Panc1 (cell line): ENCODE results near the gene SLC22A12. TPM values are rescaled to one million over a fixed set of nuclear protein-coding genes. Genes with fewer than 3 reads are reported as not detected.
"Not testable (repeated sequence)": the region's sequence is repeated elsewhere in the genome, so short reads cannot be mapped to it uniquely, and the experiment has no call there.

Experiments
- ATAC-seq: fragments of 200-7000 bp; cut with Tn5 transposase; 2 replicates; pipeline ENCODE4 v1.9.1; 2020; ENCODE audit warnings: mild to moderate bottlenecking, moderate library complexity
- BruUV-seq: library from RNA; stranded (reverse); fragments of 400-500 nt; replicated peaks from 2 replicates; lab custom pipeline; 2021; lab: Mats Ljungman, UMichigan
- CTCF ChIA-PET: fragments of 300-600 bp; sonication (Branson Sonifier 250); formaldehyde crosslinking; loops from one replicate; lab custom pipeline; 2022; ENCODE audit warnings: antibody characterized with exemption; lab: Charles Lee
- POLR2A ChIA-PET: fragments of 300-600 bp; sonication (Branson Sonifier 250); formaldehyde crosslinking; loops from one replicate; lab custom pipeline; 2022; ENCODE audit warnings: antibody characterized with exemption; lab: Charles Lee
- DNase-seq: peaks from one replicate; pipeline ENCODE4 v3.0.0-alpha.2; 2010; ENCODE audit warnings: low read depth, low spot score
- H3K27ac ChIP-seq: 2 replicates; pipeline ENCODE4 v1.5.1; 2011; ENCODE audit warnings: mild to moderate bottlenecking, low read length, inconsistent platforms
- H3K27me3 ChIP-seq: fragments of 200-500 bp; sonication (Bioruptor generic); 2 replicates; pipeline ENCODE4 v1.6.0; 2014; ENCODE audit warnings: low read length, inconsistent platforms; ENCODE audit not compliant: control insufficient read depth, insufficient read depth
- H3K36me3 ChIP-seq: fragments of 200-500 bp; sonication (Bioruptor generic); 2 replicates; pipeline ENCODE4 v1.5.1; 2014; ENCODE audit warnings: inconsistent platforms, mild to moderate bottlenecking, low read length, moderate library complexity; ENCODE audit not compliant: control insufficient read depth, insufficient read depth
- H3K4me1 ChIP-seq: 2 replicates; pipeline ENCODE4 v1.5.1; 2011; ENCODE audit warnings: inconsistent platforms, mild to moderate bottlenecking, low read length, moderate library complexity; ENCODE audit not compliant: control insufficient read depth, insufficient read depth
- H3K4me3 ChIP-seq, 2 experiments: 2 replicates each; pipeline ENCODE4 v1.5.1; 2011 to 2012; ENCODE audit warnings: low read depth in 2 of 2, low read length in 2 of 2, mild to moderate bottlenecking in 2 of 2, inconsistent platforms in 1 of 2, moderate library complexity in 1 of 2
- H3K9me3 ChIP-seq: fragments of 200-500 bp; sonication (Bioruptor generic); 2 replicates; pipeline ENCODE4 v1.5.1; 2014; ENCODE audit warnings: low read depth, mild to moderate bottlenecking, inconsistent platforms, low read length, moderate library complexity; ENCODE audit not compliant: control insufficient read depth, insufficient read depth
- POLR2AphosphoS5 ChIP-seq: IDR thresholded peaks from 2 replicates; pipeline ENCODE4 v1.6.1; 2012; ENCODE audit warnings: mild to moderate bottlenecking, low read depth, low read length, moderate library complexity
- SIN3A ChIP-seq: IDR thresholded peaks from 2 replicates; pipeline ENCODE4 v1.6.1; 2012; ENCODE audit warnings: low read depth, mild to moderate bottlenecking, low read length, moderate library complexity, borderline replicate concordance; ENCODE audit not compliant: insufficient read depth
- TCF7L2 ChIP-seq: IDR thresholded peaks from 2 replicates; pipeline ENCODE4 v1.6.1; 2011; ENCODE audit warnings: mild to moderate bottlenecking, low read depth, low read length, inconsistent platforms
- in situ Hi-C: cut with HindIII; loops from 2 replicates; pipeline ENCODE4 v1.10.0; 2016; ENCODE audit warnings: low sequenced_read_pairs, low pct_unique_long_range_greater_than_20kb
- intact Hi-C: fragments of 100-400 bp; cut with micrococcal nuclease; formaldehyde crosslinking; loops from one replicate; pipeline ENCODE4 v1.10.0; 2022; ENCODE audit not compliant: unreplicated experiment
- total RNA-seq: library from RNA; stranded (reverse); gene quantifications from one replicate; pipeline ENCODE4 v1.2.1, GENCODE V29; 2021; ENCODE audit not compliant: unreplicated experiment
- TF ChIP-seq, protein P1 (sequence below): fragments of 450-650 bp; IDR thresholded peaks from 2 replicates; pipeline ENCODE4 v1.5.1; 2017; ENCODE audit warnings: mild to moderate bottlenecking
- TF ChIP-seq, protein P2 (sequence below), 2 experiments: IDR thresholded peaks; 2 replicates each; pipeline ENCODE4 v1.6.1; 2011 to 2012; ENCODE audit warnings: low read depth in 2 of 2, control low read depth in 1 of 2, low read length in 1 of 2, mild to moderate bottlenecking in 1 of 2, moderate library complexity in 1 of 2; ENCODE audit not compliant: insufficient read depth in 1 of 2

Gene SLC22A12
- total RNA-seq, 1 experiment from 2014 or later, result not detected

DNA sequence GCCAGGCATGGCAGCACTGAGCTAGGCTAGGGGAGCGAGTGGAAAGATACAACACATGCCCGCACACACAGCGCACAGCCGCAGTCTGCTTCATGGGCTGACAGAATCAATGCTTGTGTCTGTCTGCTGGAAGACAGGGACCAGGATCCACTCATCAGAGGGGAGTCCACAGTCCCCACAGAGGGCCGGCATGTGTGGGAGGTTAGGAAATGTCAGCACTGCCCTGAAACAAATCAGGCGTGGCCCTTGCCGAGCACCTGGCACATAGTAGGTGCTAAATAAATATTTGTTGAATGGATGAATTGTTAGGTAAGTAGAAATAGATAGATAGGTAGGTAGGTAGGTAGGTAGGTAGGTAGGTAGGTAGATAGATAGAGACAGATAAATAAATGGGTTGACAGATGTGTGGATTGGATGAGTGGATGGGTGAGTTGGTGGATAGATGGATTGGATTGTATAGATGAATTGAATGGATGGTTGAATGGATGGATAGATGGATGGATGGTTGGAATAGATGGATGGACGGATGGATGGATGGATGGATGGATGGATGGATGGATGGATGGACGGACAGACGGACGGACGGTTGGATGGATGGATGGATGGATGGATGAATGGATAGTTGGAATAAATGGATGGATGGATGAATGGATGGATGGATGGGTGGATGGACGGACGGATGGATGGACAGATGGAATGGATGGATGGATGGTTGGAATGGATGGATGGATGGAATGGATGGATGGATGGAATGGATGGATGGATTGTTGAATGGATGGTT lies 3.3 kb downstream of the SLC22A12 start:
- POLR2A ChIA-PET, result no interaction called here

DNA sequence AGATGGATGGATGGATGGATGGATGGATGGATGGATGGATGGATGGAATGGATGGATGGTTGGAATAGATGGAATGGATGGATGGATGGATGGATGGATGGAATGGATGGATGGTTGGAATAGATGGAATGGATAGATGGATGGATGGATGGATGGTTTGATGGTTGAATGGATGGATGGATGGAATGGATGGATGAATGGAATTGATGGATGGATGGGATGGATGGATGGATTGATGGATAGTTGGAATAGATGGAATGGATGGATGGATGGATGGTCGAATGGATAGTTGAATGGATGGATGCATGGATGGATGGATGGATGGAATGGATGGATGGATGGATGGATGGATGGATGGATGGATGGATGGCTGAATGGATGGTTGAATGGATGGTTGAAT lies 4.9 kb downstream of the SLC22A12 start:
- H3K27me3 ChIP-seq, DNase-seq, POLR2A ChIA-PET, H3K4me3 ChIP-seq, H3K9me3 ChIP-seq, BruUV-seq, intact Hi-C loops, in situ Hi-C loops, H3K36me3 ChIP-seq, CTCF ChIA-PET, H3K27ac ChIP-seq, H3K4me1 ChIP-seq, ATAC-seq: not testable (repeated sequence)

More for the DNA sequence above, 3.3 kb downstream of the SLC22A12 start:
- no peak overlapping the region for H3K27ac ChIP-seq
- intact Hi-C loops, result no loop called here
- no peak for ATAC-seq
- in situ Hi-C loops, result no loop called here
- no peak overlapping the region for H3K4me3 ChIP-seq
- no peaks in the 10 kb centered on the region for H3K27me3 ChIP-seq
- no peak for DNase-seq
- no peaks in the 10 kb centered on the region for H3K4me1 ChIP-seq
- H3K9me3 ChIP-seq, result no peaks in the 10 kb centered on the region
- CTCF ChIA-PET, result no interaction called here
- no peaks in the 10 kb centered on the region for H3K36me3 ChIP-seq
- BruUV-seq, result no TSS peak
- TF ChIP-seq, protein P1, sequence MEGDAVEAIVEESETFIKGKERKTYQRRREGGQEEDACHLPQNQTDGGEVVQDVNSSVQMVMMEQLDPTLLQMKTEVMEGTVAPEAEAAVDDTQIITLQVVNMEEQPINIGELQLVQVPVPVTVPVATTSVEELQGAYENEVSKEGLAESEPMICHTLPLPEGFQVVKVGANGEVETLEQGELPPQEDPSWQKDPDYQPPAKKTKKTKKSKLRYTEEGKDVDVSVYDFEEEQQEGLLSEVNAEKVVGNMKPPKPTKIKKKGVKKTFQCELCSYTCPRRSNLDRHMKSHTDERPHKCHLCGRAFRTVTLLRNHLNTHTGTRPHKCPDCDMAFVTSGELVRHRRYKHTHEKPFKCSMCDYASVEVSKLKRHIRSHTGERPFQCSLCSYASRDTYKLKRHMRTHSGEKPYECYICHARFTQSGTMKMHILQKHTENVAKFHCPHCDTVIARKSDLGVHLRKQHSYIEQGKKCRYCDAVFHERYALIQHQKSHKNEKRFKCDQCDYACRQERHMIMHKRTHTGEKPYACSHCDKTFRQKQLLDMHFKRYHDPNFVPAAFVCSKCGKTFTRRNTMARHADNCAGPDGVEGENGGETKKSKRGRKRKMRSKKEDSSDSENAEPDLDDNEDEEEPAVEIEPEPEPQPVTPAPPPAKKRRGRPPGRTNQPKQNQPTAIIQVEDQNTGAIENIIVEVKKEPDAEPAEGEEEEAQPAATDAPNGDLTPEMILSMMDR, result no peak
- TF ChIP-seq SIN3A, result no peak
- TF ChIP-seq, protein P2, sequence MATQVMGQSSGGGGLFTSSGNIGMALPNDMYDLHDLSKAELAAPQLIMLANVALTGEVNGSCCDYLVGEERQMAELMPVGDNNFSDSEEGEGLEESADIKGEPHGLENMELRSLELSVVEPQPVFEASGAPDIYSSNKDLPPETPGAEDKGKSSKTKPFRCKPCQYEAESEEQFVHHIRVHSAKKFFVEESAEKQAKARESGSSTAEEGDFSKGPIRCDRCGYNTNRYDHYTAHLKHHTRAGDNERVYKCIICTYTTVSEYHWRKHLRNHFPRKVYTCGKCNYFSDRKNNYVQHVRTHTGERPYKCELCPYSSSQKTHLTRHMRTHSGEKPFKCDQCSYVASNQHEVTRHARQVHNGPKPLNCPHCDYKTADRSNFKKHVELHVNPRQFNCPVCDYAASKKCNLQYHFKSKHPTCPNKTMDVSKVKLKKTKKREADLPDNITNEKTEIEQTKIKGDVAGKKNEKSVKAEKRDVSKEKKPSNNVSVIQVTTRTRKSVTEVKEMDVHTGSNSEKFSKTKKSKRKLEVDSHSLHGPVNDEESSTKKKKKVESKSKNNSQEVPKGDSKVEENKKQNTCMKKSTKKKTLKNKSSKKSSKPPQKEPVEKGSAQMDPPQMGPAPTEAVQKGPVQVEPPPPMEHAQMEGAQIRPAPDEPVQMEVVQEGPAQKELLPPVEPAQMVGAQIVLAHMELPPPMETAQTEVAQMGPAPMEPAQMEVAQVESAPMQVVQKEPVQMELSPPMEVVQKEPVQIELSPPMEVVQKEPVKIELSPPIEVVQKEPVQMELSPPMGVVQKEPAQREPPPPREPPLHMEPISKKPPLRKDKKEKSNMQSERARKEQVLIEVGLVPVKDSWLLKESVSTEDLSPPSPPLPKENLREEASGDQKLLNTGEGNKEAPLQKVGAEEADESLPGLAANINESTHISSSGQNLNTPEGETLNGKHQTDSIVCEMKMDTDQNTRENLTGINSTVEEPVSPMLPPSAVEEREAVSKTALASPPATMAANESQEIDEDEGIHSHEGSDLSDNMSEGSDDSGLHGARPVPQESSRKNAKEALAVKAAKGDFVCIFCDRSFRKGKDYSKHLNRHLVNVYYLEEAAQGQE (IDR thresholded peaks at IDR 0.05; ENCODE audit: insufficient read depth in 1 of 2, low read depth in 2 of 2, low read length in 1 of 2), result no peak
- no peak for TF ChIP-seq POLR2AphosphoS5
- no peak for TF ChIP-seq TCF7L2

DNA sequence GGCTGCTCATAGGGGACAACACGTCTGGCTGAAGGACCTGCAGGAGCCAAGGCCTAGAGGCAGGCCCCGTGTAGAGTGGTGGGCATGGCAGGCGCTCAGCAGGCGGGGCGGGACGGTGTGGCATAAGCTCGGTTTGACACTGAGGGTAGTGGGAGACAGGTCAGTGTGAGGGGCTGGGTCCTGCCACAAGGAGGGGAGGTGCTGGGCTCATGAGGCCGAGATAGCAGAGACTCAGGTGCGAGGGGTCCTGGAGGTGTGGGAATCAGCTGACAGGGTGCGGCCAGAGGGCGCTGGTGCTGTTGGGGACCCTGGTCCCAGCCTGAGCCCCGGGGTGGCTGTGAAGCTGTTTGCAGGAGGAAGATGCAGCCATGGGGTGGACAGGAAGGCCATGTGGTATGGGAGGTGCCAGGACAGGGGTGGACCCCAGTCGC lies 6.7 kb downstream of the SLC22A12 start:
- H3K36me3 ChIP-seq, result no peaks in the 10 kb centered on the region
- no peak for DNase-seq
- POLR2A ChIA-PET, result no interaction called here
- no peak overlapping the region for H3K27ac ChIP-seq
- H3K27me3 ChIP-seq, result no peaks in the 10 kb centered on the region
- CTCF ChIA-PET, result no interaction called here
- H3K4me3 ChIP-seq, result no peak overlapping the region
- intact Hi-C loops, result no loop called here
- in situ Hi-C loops, result no loop called here
- TF ChIP-seq SIN3A (no peak), TCF7L2 (no peak), POLR2AphosphoS5 (no peak)
- TF ChIP-seq, protein P1, result no peak
- TF ChIP-seq, protein P2 (IDR thresholded peaks at IDR 0.05; ENCODE audit: insufficient read depth in 1 of 2, low read depth in 2 of 2, low read length in 1 of 2), result no peak
- ATAC-seq, result no peak
- BruUV-seq, result no TSS peak
- no peaks in the 10 kb centered on the region for H3K4me1 ChIP-seq
- H3K9me3 ChIP-seq, result no peaks in the 10 kb centered on the region
